ENCODE results near the gene CFAP100. TPM values are rescaled to one million over a fixed set of nuclear protein-coding genes. Genes with fewer than 3 reads are reported as not detected.

Gene CFAP100
- total RNA-seq, 1 donor: not detected

DNA sequence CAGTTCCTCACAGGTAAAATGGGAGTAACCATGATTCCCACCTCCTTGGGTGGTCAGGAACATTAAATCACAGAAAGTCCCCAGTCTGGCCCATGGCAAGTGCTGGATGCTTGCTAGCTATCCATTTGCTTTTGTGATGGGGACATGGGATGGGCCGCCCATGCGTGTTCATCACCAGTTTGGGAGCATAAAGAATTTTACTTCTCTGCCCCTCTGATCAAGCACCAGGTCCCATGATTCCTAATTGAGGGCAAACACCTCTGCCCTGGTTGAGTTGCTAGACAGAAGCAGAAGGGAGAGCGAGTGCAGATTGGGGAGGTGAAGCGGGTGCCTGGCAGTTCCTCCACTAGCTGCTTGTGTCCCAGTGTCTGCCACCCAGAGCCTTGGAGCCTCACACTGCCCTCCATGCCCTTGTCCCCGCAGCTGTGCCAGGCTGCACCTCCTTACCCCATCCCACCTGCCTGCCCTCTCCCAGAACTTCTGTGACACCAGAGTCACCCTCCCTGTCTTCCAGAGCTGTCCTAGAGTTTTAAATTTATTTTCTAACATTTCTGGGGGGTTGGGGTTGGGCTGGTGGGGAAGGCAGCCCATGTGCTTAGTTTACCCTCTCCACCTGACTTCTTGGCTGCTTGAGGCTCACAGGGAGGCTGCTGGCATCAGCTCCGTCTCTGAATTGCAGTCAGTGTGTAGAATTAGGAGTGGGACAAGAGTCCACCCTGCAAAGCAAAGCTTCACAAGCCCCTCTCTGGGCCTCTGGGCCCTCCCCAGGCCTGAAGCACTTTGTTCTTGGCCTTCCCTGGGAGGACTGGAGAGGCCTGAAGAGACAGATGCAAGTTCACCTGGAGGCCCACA, 18.4 kb downstream of the CFAP100 start:
- H3K4me3 ChIP-seq (ENCODE audit: low read depth, low read length): no peak overlapping the region
- TF ChIP-seq, protein P1, sequence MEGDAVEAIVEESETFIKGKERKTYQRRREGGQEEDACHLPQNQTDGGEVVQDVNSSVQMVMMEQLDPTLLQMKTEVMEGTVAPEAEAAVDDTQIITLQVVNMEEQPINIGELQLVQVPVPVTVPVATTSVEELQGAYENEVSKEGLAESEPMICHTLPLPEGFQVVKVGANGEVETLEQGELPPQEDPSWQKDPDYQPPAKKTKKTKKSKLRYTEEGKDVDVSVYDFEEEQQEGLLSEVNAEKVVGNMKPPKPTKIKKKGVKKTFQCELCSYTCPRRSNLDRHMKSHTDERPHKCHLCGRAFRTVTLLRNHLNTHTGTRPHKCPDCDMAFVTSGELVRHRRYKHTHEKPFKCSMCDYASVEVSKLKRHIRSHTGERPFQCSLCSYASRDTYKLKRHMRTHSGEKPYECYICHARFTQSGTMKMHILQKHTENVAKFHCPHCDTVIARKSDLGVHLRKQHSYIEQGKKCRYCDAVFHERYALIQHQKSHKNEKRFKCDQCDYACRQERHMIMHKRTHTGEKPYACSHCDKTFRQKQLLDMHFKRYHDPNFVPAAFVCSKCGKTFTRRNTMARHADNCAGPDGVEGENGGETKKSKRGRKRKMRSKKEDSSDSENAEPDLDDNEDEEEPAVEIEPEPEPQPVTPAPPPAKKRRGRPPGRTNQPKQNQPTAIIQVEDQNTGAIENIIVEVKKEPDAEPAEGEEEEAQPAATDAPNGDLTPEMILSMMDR (IDR thresholded peaks at IDR 0.05; ENCODE audit: insufficient read depth, low read length): no peak
- DNase-seq (ENCODE audit: low read depth): no peak

DNA sequence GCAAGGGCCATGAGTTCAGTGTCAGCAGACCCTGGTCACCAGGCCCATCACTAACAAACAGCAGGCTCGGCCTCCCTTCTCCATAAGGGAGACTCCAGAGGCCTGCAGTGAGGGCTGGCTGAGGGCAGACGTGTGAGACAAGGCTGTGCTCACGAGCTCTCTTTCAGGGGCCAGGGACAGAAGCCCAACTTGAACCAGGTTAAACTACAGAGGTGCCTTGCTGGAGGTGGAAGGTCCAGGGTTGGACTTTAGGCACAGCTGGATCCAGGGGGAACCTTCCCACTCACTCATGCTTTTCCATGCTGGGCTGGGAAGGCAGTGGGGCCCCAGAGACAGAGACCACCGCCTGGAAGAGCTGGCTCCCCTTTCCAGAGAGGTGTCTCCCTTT, 19.0 kb downstream of the CFAP100 start:
- no peak for DNase-seq (ENCODE audit: low read depth)
- H3K4me3 ChIP-seq (ENCODE audit: low read depth, low read length): no peak overlapping the region
- TF ChIP-seq, protein P1 (IDR thresholded peaks at IDR 0.05; ENCODE audit: insufficient read depth, low read length): no peak

DNA sequence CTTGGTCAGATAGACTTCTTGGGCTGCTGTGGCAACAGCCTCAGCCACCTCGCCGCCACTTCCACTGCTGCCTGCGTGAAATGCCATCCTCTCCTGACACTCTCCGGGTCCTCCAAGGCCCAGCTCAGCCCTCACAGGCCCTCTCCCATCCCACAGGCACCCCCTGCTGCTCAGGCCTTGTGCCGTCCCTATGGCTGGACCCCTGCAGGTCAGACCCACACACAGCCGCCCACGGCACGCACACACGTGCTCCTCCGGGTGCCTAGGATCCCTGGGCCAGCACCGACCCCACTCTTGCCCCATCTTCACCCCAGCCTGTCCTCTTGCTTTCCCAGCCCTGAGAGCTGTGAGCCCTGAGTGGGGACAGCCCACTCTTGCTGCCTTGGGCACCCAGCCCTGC, 19.7 kb downstream of the CFAP100 start:
- DNase-seq (ENCODE audit: low read depth): no peak
- TF ChIP-seq, protein P1 (IDR thresholded peaks at IDR 0.05; ENCODE audit: insufficient read depth, low read length): no peak
- H3K4me3 ChIP-seq (ENCODE audit: low read depth, low read length): no peak overlapping the region

DNA sequence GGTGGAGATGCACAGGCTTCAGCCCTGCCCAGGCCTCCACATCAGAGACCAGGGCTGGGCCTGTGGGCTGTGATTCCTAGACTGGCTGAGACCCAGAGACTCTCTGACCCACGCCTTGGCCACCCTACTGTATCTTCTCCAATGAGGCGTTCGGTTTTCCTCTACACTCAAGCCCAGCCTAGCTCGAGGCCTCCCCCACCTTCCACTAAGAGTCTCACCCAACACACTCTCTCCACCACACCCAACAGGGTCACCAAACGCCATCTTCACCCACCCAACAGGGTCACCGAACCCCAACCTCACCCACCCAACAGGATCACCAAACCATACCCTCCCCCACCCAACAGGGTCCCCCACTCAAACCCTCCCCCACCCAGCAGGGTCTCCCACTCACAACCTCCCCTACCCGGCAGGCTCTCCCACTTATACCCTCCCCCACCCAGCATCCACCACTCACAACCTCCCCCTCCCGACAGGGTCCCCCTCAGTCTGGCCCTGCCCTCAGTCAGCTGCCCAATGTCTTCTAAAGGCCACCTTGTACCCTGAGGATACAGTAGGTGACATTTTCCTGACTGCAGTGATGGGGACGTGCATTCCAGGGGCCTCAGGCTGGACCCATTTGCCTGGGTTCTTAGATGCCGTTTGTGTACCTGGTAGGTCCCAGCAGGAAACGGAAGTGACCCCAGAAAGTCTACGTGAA, 20.4 kb downstream of the CFAP100 start:
- TF ChIP-seq, protein P1 (IDR thresholded peaks at IDR 0.05; ENCODE audit: insufficient read depth, low read length): no peak
- no peak overlapping the region for H3K4me3 ChIP-seq (ENCODE audit: low read depth, low read length)
- no peak for DNase-seq (ENCODE audit: low read depth)

DNA sequence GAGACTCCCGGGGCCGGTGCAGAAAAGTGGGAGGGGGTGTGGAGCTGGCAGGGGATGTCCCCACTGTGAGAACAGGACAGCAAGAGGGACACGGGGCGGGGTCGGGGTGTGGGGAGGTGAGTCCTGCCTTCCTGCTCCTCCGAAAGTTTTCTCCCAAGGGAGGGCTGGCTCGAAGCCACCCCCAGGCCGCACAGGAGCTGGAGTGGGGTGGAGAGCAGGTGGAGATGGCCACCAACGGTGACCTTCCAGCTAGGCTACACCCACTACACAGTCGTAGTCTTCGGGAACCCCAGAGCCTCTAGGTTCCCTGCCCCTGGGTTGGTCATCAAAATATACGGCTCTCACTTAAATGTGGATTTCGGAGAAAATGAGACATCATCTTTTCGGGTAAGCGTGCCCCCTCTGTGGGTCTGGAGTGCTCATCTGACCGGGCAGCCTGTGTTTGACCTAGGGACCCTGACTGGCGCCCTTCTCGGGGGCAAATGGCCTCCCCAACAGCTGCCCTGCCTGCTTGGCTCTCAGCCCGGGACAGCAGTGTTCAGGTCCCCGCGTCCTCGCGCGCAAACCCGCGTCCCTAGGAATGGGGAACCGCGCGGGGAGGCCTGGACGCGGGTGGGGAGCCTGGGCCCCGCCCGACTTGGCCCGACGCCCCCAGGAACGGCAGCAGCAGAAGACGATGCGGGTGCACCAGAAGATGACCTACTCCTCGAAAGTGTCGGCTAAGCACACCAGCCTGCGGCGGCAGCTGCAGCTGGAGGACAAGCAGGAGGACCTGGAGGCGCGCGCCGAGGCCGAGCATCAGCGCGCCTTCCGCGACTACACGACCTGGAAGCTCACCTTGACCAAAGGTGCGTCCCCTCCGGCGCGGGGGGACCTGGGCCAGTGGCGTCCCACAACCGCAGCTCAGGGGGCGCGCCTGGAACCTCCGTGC, 21.2 kb downstream of the CFAP100 start:
- no peak for DNase-seq (ENCODE audit: low read depth)
- H3K4me3 ChIP-seq (ENCODE audit: low read depth, low read length): no peak overlapping the region
- TF ChIP-seq, protein P1 (IDR thresholded peaks at IDR 0.05; ENCODE audit: insufficient read depth, low read length): no peak

DNA sequence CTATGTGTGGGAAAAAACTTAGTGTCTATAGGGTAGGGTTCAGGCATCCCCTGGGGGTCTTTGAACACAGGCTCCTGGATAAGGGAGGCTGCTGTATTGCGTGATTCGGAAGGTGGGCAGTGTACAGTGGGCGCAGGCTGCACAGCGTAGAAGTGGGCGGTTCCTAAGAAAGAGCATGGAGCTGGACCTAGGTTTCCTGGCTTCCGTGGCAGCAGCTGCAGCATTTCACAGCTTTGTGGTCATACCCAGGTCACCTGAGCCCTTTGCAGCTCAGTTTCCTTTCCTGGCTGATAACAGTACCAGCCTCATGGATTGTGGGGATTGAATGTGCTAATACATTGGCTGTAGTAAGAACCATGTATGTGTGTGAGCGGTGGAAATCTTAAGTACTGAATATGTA, 22.2 kb downstream of the CFAP100 start:
- H3K4me3 ChIP-seq (ENCODE audit: low read depth, low read length): no peak overlapping the region
- DNase-seq (ENCODE audit: low read depth): no peak
- TF ChIP-seq, protein P1 (IDR thresholded peaks at IDR 0.05; ENCODE audit: insufficient read depth, low read length): no peak

Measured in fibroblast of the aortic adventitia (primary cell).